ENCODE data around the gene RBM12.

GRCh38 chr20:35606127-35606526 lies 58.6 kb downstream of the RBM12 start:
- TF ChIP-seq CTCF (IDR thresholded peaks at IDR 0.05; ENCODE audit: poor library complexity, severe bottlenecking) (no peak), RAD21 (conservative IDR thresholded peaks at IDR 0.05) (no peak), EP300 (conservative IDR thresholded peaks at IDR 0.05; ENCODE audit: poor library complexity, severe bottlenecking) (no peak), POLR2AphosphoS5 (IDR thresholded peaks at IDR 0.05) (no peak)

Measured in neural cell (in vitro differentiated cells).